ENCODE data around the gene TMEM231. TPM values are rescaled to one million over a fixed set of nuclear protein-coding genes. Genes with fewer than 3 reads are reported as not detected.
"Not testable (repeated sequence)": the region's sequence is repeated elsewhere in the genome, so short reads cannot be mapped to it uniquely, and the experiment has no call there.

TMEM231 gene
- total RNA-seq, 1 donor = 17.0 TPM

DNA sequence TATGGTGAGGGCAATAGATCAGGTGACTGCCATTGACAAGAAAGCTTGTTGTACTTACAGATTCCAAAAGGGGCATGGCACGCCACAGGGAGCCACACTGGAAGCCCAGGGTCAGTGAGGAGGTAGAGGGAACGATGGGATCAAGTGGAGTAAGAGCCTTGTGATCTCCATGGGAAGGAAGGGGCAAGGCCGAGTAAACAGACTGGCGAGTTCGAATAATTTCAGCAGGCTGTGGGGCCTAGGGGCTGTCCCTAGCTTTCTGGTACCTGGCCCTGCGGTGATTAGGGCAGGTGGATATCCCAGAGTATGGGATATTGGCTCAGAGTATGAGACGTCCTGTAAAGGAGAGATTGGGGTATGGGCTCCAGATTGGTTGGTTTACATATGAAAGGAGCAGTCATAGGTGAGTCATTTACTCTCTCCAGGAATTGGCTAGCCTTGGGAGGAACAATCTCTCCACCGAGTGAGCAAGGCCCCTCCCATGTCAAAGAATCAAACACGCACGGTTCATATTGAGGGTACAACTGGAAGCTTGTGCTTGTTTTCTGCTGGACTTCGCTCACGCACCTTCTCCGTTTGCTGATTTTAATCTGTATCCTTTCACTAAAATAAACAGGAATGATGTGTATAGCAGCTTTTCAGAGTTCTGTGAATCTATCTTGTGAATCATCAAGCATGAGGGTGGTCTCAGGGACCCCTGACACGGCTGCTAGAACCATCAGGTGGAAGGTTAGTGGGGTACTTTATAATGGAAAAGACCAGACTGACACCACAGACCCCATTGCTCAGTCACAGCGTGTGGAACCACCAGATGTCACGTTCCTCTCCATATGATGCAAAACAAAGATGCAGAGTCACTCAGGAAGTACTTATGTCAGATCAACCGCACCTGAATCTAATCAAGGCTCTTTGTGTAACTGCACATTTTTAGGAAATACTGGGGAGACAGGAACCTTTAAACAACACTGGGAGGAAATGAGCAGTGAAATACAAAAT is 38.1 kb upstream of the TMEM231 start:
- Histone ChIP-seq H3K27ac (ENCODE audit: low read depth, low read length) (no peak overlapping the region), H3K79me2 (ENCODE audit: insufficient read depth, low read length) (no peaks in the 10 kb centered on the region), H3K4me2 (ENCODE audit: insufficient read depth, low read length) (no peak overlapping the region), H3K4me1 (ENCODE audit: insufficient read depth, low read length) (peaks cover 29% of the 10 kb centered on the region), H3K27me3 (ENCODE audit: insufficient read depth, low read length) (no peaks in the 10 kb centered on the region), H2AFZ (ENCODE audit: low read length) (no peak overlapping the region), H4K20me1 (ENCODE audit: insufficient read depth, low read length) (no peaks in the 10 kb centered on the region), H3K36me3 (ENCODE audit: insufficient read depth, low read length) (peaks cover 12% of the 10 kb centered on the region), H3K4me3 (ENCODE audit: insufficient read depth, low read length) (no peak overlapping the region), H3K9me3 (ENCODE audit: low read depth, low read length) (no peaks in the 10 kb centered on the region)
- TF ChIP-seq CTCF (IDR thresholded peaks at IDR 0.05; ENCODE audit: extremely low read depth, low read depth, low read length) = no peak
- no peak for DNase-seq (ENCODE audit: insufficient read length, low spot score, missing footprints)

DNA sequence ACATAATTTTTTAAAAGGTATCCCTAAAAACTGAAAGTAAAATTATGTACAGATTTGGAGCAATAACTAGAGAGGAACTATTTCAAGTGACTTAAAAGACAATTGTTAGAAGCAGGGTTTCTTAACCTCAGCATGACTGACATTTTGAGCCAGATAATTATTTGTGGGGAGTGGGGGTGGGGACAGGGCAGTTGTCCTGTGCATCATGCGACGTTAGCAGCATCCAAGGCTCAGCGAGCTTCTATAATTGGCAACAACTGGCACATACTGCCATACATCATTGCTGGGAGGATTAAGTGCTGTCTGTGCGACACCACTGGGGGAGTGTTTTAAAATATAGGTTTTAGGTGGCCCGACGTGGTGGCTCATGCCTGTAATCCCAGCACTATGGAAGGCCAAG is 37.3 kb upstream of the TMEM231 start:
- Histone ChIP-seq H3K27me3 (ENCODE audit: insufficient read depth, low read length) (no peaks in the 10 kb centered on the region), H3K4me2 (ENCODE audit: insufficient read depth, low read length) (no peak overlapping the region), H3K9me3 (ENCODE audit: low read depth, low read length) (no peaks in the 10 kb centered on the region), H3K79me2 (ENCODE audit: insufficient read depth, low read length) (no peaks in the 10 kb centered on the region), H3K27ac (ENCODE audit: low read depth, low read length) (no peak overlapping the region), H2AFZ (ENCODE audit: low read length) (no peak overlapping the region), H3K4me3 (ENCODE audit: insufficient read depth, low read length) (no peak overlapping the region), H3K4me1 (ENCODE audit: insufficient read depth, low read length) (peaks cover 29% of the 10 kb centered on the region), H3K36me3 (ENCODE audit: insufficient read depth, low read length) (peaks cover 12% of the 10 kb centered on the region), H4K20me1 (ENCODE audit: insufficient read depth, low read length) (no peaks in the 10 kb centered on the region)
- no peak for TF ChIP-seq CTCF (IDR thresholded peaks at IDR 0.05; ENCODE audit: extremely low read depth, low read depth, low read length)
- no peak for DNase-seq (ENCODE audit: insufficient read length, low spot score, missing footprints)

DNA sequence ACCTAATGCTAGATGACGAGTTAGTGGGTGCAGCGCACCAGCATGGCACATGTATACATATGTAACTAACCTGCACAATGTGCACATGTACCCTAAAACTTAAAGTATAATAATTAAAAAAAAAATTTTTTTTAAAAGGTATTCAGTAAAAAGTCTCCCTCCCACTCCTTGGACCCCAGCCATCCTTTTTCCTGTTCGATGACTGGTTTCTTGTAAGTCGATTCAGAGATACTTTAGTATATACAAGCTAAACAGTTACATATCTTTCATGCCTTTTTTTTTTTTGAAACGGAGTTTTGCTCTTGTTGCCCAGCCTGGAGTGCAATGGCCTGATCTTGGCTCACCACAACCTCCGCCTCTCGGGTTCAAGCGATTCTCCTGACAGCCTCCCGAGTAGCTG is 35.9 kb upstream of the TMEM231 start:
- H3K79me2 ChIP-seq (ENCODE audit: insufficient read depth, low read length); H3K9me3 ChIP-seq (ENCODE audit: low read depth, low read length); H4K20me1 ChIP-seq (ENCODE audit: insufficient read depth, low read length); DNase-seq (ENCODE audit: insufficient read length, low spot score, missing footprints); H3K4me2 ChIP-seq (ENCODE audit: insufficient read depth, low read length); H3K36me3 ChIP-seq (ENCODE audit: insufficient read depth, low read length); H3K27me3 ChIP-seq (ENCODE audit: insufficient read depth, low read length); H2AFZ ChIP-seq (ENCODE audit: low read length); H3K4me3 ChIP-seq (ENCODE audit: insufficient read depth, low read length): not testable (repeated sequence)
- Histone ChIP-seq H3K27ac (ENCODE audit: low read depth, low read length) (peak overlapping the region; percentile 2), H3K4me1 (ENCODE audit: insufficient read depth, low read length) (peaks cover 29% of the 10 kb centered on the region)

DNA sequence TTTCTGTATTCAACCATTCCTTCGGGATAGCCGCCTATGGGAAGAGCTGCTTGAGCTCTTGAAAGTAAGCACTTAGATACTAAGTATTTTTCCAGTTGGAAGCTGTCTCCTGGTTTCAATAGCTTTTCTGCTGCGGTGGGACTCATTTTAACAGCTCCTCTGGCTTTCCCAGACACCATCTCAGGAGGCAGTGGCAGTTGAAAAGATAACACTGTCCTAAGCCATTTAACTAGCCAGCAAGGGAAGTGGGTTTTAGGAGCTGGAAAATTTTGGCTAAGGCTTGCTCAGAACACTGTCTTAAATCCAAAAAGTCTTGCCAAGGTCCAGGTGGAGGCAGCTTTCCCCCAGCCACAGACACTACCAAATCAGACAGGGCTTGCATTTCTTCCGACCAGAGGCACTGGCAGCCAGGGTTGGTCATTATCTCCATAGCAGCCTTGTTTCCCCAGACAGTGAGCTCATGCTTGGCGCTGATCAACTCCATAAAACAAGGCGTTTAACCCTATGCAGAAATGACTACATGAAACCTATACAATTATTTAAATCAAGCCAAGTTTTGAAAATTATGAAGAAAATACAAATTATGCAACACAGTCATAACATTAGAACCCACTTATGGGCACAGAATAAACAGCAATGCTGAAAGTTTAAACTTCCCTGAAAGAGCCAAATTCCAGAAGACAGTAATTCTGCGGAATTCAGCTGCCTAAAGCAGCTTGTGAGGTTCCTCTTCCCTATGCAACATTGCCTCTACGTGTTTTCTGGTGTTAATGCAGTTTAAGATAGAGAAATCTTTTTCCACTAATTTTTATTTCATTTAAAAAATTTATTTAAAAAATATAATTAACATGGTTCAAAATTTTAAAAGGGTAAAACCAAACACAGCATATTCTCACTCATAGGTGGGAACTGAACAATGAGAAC is 35.1 kb upstream of the TMEM231 start:
- H3K79me2 ChIP-seq (ENCODE audit: insufficient read depth, low read length) = no peaks in the 10 kb centered on the region
- no peaks in the 10 kb centered on the region for H3K36me3 ChIP-seq (ENCODE audit: insufficient read depth, low read length)
- H3K4me3 ChIP-seq (ENCODE audit: insufficient read depth, low read length) = peak overlapping the region; percentile 3
- no peaks in the 10 kb centered on the region for H3K9me3 ChIP-seq (ENCODE audit: low read depth, low read length)
- peaks cover 29% of the 10 kb centered on the region for H3K4me1 ChIP-seq (ENCODE audit: insufficient read depth, low read length)
- H3K4me2 ChIP-seq (ENCODE audit: insufficient read depth, low read length) = peak overlapping the region; percentile 72
- H3K27ac ChIP-seq (ENCODE audit: low read depth, low read length) = peak overlapping the region; percentile 93
- peak; percentile 47 for TF ChIP-seq CTCF (IDR thresholded peaks at IDR 0.05; ENCODE audit: extremely low read depth, low read depth, low read length)
- H2AFZ ChIP-seq (ENCODE audit: low read length) = peak overlapping the region; percentile 6
- H3K27me3 ChIP-seq (ENCODE audit: insufficient read depth, low read length) = no peaks in the 10 kb centered on the region
- H4K20me1 ChIP-seq (ENCODE audit: insufficient read depth, low read length) = no peaks in the 10 kb centered on the region
- peak; percentile 88 for DNase-seq (ENCODE audit: insufficient read length, low spot score, missing footprints)
